T-helper 2 cell treated with Interferon-gamma antibody and Interleukin-4, amounts not matched to agents 5 μg/mL and 100 μg/mL, for 36 hours (primary cell): ENCODE results near the gene AGAP1.
"Not testable (repeated sequence)": the region's sequence is repeated elsewhere in the genome, so short reads cannot be mapped to it uniquely, and the experiment has no call there.

Experiments
- DNase-seq: peaks from one replicate; pipeline ENCODE4 v3.0.0; 2021; ENCODE audit warnings: low spot score
- H3K27ac Mint-ChIP-seq: one replicate; pipeline ENCODE4 v1.8.0; 2021; ENCODE audit warnings: mild to moderate bottlenecking, mixed read lengths
- H3K27me3 Mint-ChIP-seq: one replicate; pipeline ENCODE4 v1.8.0; 2021; ENCODE audit warnings: low read depth, mixed read lengths
- H3K36me3 Mint-ChIP-seq: one replicate; pipeline ENCODE4 v1.8.0; 2021; ENCODE audit warnings: low read depth, mixed read lengths
- H3K4me1 Mint-ChIP-seq: one replicate; pipeline ENCODE4 v1.8.0; 2021; ENCODE audit warnings: low read depth, mixed read lengths
- H3K4me3 Mint-ChIP-seq: one replicate; pipeline ENCODE4 v1.8.0; 2022; ENCODE audit warnings: mild to moderate bottlenecking, moderate library complexity, mixed read lengths
- H3K9me3 Mint-ChIP-seq: one replicate; pipeline ENCODE4 v1.8.0; 2021; ENCODE audit warnings: mixed read lengths

Gene AGAP1

GRCh38 chr2:235749771-235750160 is 255.9 kb downstream of the AGAP1 start:
- Mint-ChIP-seq H3K4me3 (no peak overlapping the region), H3K27me3 (peaks cover 2% of the 10 kb centered on the region), H3K27ac (no peak overlapping the region), H3K36me3 (no peaks in the 10 kb centered on the region), H3K4me1 (no peaks in the 10 kb centered on the region), H3K9me3 (no peaks in the 10 kb centered on the region)
- no peak for DNase-seq

- H3K4me1 Mint-ChIP-seq: no peaks in the 10 kb centered on the region
- peaks cover 2% of the 10 kb centered on the region for H3K27me3 Mint-ChIP-seq
- no peak overlapping the region for H3K4me3 Mint-ChIP-seq
- H3K9me3 Mint-ChIP-seq: no peaks in the 10 kb centered on the region
- no peak for DNase-seq
- no peaks in the 10 kb centered on the region for H3K36me3 Mint-ChIP-seq
- no peak overlapping the region for H3K27ac Mint-ChIP-seq
Measured at GRCh38 chr2:235752846-235753245, 259.0 kb downstream of the AGAP1 start.

- Mint-ChIP-seq H3K9me3 (no peaks in the 10 kb centered on the region), H3K27ac (no peak overlapping the region), H3K4me1 (no peaks in the 10 kb centered on the region), H3K27me3 (no peaks in the 10 kb centered on the region), H3K4me3 (no peak overlapping the region), H3K36me3 (no peaks in the 10 kb centered on the region)
- no peak for DNase-seq
Measured at GRCh38 chr2:235754357-235755207, 260.7 kb downstream of the AGAP1 start.

- Mint-ChIP-seq H3K9me3 (no peaks in the 10 kb centered on the region), H3K27me3 (no peaks in the 10 kb centered on the region), H3K4me1 (no peaks in the 10 kb centered on the region), H3K4me3 (no peak overlapping the region), H3K36me3 (no peaks in the 10 kb centered on the region), H3K27ac (no peak overlapping the region)
- DNase-seq: no peak
Measured at GRCh38 chr2:235756491-235756890, 262.6 kb downstream of the AGAP1 start.

GRCh38 chr2:235757212-235757611 is 263.4 kb downstream of the AGAP1 start:
- H3K4me3 Mint-ChIP-seq: no peak overlapping the region

GRCh38 chr2:235757640-235758039 is 263.8 kb downstream of the AGAP1 start:
- H3K27me3 Mint-ChIP-seq: no peaks in the 10 kb centered on the region
- H3K27ac Mint-ChIP-seq: no peak overlapping the region
- H3K4me1 Mint-ChIP-seq: no peaks in the 10 kb centered on the region
- no peak for DNase-seq
- no peaks in the 10 kb centered on the region for H3K9me3 Mint-ChIP-seq
- H3K4me3 Mint-ChIP-seq: no peak overlapping the region
- no peaks in the 10 kb centered on the region for H3K36me3 Mint-ChIP-seq

More at GRCh38 chr2:235757212-235757611, 263.4 kb downstream of the AGAP1 start:
- Mint-ChIP-seq H3K27me3 (no peaks in the 10 kb centered on the region), H3K36me3 (no peaks in the 10 kb centered on the region), H3K27ac (no peak overlapping the region), H3K4me1 (no peaks in the 10 kb centered on the region), H3K9me3 (no peaks in the 10 kb centered on the region)
- DNase-seq: no peak

- H3K36me3 Mint-ChIP-seq: no peaks in the 10 kb centered on the region
- no peaks in the 10 kb centered on the region for H3K27me3 Mint-ChIP-seq
- H3K27ac Mint-ChIP-seq: no peak overlapping the region
- no peak for DNase-seq
- H3K9me3 Mint-ChIP-seq: no peaks in the 10 kb centered on the region
- no peaks in the 10 kb centered on the region for H3K4me1 Mint-ChIP-seq
- H3K4me3 Mint-ChIP-seq: no peak overlapping the region
Measured at GRCh38 chr2:235762832-235763598, 269.2 kb downstream of the AGAP1 start.

GRCh38 chr2:235763816-235764215 is 270.0 kb downstream of the AGAP1 start:
- no peaks in the 10 kb centered on the region for H3K36me3 Mint-ChIP-seq
- no peaks in the 10 kb centered on the region for H3K9me3 Mint-ChIP-seq
- H3K27me3 Mint-ChIP-seq: no peaks in the 10 kb centered on the region
- H3K4me3 Mint-ChIP-seq: no peak overlapping the region
- DNase-seq: no peak
- no peak overlapping the region for H3K27ac Mint-ChIP-seq
- no peaks in the 10 kb centered on the region for H3K4me1 Mint-ChIP-seq

- H3K27me3 Mint-ChIP-seq, H3K4me1 Mint-ChIP-seq, H3K4me3 Mint-ChIP-seq, DNase-seq, H3K36me3 Mint-ChIP-seq, H3K27ac Mint-ChIP-seq, H3K9me3 Mint-ChIP-seq: not testable (repeated sequence)
Measured at GRCh38 chr2:235764478-235764877, 270.6 kb downstream of the AGAP1 start.

GRCh38 chr2:235765181-235765820 is 271.5 kb downstream of the AGAP1 start:
- DNase-seq: no peak
- H3K27ac Mint-ChIP-seq: no peak overlapping the region
- no peaks in the 10 kb centered on the region for H3K27me3 Mint-ChIP-seq
- H3K4me3 Mint-ChIP-seq: no peak overlapping the region
- no peaks in the 10 kb centered on the region for H3K36me3 Mint-ChIP-seq
- no peaks in the 10 kb centered on the region for H3K9me3 Mint-ChIP-seq
- no peaks in the 10 kb centered on the region for H3K4me1 Mint-ChIP-seq

- H3K27ac Mint-ChIP-seq: no peak overlapping the region
- H3K4me1 Mint-ChIP-seq: no peaks in the 10 kb centered on the region
- H3K36me3 Mint-ChIP-seq: no peaks in the 10 kb centered on the region
- no peak overlapping the region for H3K4me3 Mint-ChIP-seq
- DNase-seq: peak; percentile 21
- no peaks in the 10 kb centered on the region for H3K27me3 Mint-ChIP-seq
- H3K9me3 Mint-ChIP-seq: no peaks in the 10 kb centered on the region
Measured at GRCh38 chr2:235766278-235766677, 272.4 kb downstream of the AGAP1 start.

- no peak for DNase-seq
- Mint-ChIP-seq H3K4me1 (no peaks in the 10 kb centered on the region), H3K27me3 (no peaks in the 10 kb centered on the region), H3K27ac (no peak overlapping the region), H3K9me3 (no peaks in the 10 kb centered on the region), H3K4me3 (no peak overlapping the region), H3K36me3 (no peaks in the 10 kb centered on the region)
Measured at GRCh38 chr2:235768606-235769005, 274.8 kb downstream of the AGAP1 start.

- no peak overlapping the region for H3K27ac Mint-ChIP-seq
- no peaks in the 10 kb centered on the region for H3K4me1 Mint-ChIP-seq
- H3K9me3 Mint-ChIP-seq: no peaks in the 10 kb centered on the region
- no peaks in the 10 kb centered on the region for H3K27me3 Mint-ChIP-seq
- no peak for DNase-seq
- H3K4me3 Mint-ChIP-seq: no peak overlapping the region
- no peaks in the 10 kb centered on the region for H3K36me3 Mint-ChIP-seq
Measured at GRCh38 chr2:235769046-235769445, 275.2 kb downstream of the AGAP1 start.
